Activated naive CD4-positive, alpha-beta T cell treated with anti-CD3 and anti-CD28 coated beads for 36 hours (primary cell): ENCODE measurements around the gene CGB8. TPM values are rescaled to one million over a fixed set of nuclear protein-coding genes. Genes with fewer than 3 reads are reported as not detected.
A peak's percentile ranks its signal among the peaks of the same experiment; 100 is the strongest.
"Not testable (repeated sequence)": the region's sequence is repeated elsewhere in the genome, so short reads cannot be mapped to it uniquely, and the experiment has no call there.

Source experiments
- CTCF ChIA-PET: fragments of 350-600 bp; sonication (Branson Sonifier 250); formaldehyde crosslinking; loops from one replicate; lab custom pipeline; 2021; ENCODE audit warnings: antibody characterized with exemption; lab: Charles Lee
- DNase-seq: peaks from one replicate; pipeline ENCODE4 v3.0.0-alpha.2; 2020
- H3K27ac Mint-ChIP-seq: one replicate; pipeline ENCODE4 v1.8.0; 2021; ENCODE audit warnings: mild to moderate bottlenecking, mixed read lengths
- H3K27me3 Mint-ChIP-seq: one replicate; pipeline ENCODE4 v1.8.0; 2021; ENCODE audit warnings: low read depth, mixed read lengths
- H3K36me3 Mint-ChIP-seq: one replicate; pipeline ENCODE4 v1.8.0; 2021; ENCODE audit warnings: low read depth, mixed read lengths
- H3K4me1 Mint-ChIP-seq: one replicate; pipeline ENCODE4 v1.8.0; 2021; ENCODE audit warnings: low read depth, mixed read lengths
- H3K4me3 Mint-ChIP-seq: one replicate; pipeline ENCODE4 v1.8.0; 2021; ENCODE audit warnings: mild to moderate bottlenecking, moderate library complexity, mixed read lengths
- H3K9me3 Mint-ChIP-seq: one replicate; pipeline ENCODE4 v1.8.0; 2021; ENCODE audit warnings: mixed read lengths
- intact Hi-C: fragments of 100-400 bp; cut with micrococcal nuclease; formaldehyde crosslinking; loops from one replicate; pipeline ENCODE4 v1.15.1; 2023
- total RNA-seq, 2 experiments: library from RNA; stranded (reverse); gene quantifications; one replicate each; pipeline ENCODE4 v1.2.3, GENCODE V29; 2021

CGB8 gene
- total RNA-seq, 2 experiments from 2014 or later: not detected

DNA sequence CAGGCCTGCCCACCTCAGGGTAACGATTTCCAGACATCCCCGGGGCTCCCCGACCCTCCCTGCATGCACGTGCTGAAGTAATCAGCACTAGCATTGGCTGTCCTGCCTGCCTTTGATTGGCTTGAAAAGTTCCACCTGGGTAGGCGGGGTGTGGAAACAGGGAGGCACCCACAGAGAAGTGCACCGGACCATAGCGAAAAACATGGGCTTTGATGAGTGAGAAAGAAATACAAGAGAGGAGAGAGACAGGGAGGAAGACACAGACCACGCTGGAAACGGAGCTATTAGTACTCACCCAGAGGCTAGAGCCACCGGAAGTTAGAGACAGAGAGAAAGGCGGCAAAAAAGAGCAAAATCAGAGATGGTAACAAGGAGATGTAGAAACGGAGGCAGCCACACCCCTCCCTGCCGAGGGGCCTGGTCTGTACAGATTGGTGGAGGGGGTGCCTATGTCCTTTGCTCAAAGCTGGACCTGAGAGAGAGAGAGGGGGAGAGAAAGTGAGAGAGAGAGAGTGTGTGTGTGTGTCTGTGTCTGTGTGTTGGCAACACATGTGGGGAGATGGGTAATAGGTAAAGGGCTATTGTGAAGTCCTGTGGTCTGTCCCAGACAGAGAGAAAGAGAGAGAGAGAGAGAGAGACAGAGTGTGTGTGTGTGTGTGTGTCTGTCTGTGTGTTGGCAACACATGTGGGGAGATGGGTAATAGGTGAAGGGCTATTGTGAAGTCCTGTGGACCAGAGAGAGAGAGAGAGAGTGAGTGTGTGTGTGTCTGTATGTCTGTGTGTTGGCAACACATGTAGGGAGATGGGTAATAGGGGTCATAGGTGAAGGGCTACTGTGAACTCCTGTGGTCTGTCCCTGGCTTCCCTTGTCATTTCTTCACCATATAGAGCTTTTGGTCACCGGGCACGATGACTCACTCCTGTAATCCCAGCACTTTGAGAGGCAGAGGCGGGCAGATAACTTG is 27.7 kb downstream of the CGB8 start:
- intact Hi-C loops: no loop called here
- no peaks in the 10 kb centered on the region for H3K9me3 Mint-ChIP-seq
- no peak for DNase-seq
- H3K27ac Mint-ChIP-seq: no peak overlapping the region
- CTCF ChIA-PET: interaction anchor here (0.6 to 4.8 kb wide), 2 partner anchors 28 to 92 kb away, joined by 4 to 22 read pairs; partner anchors contain the start of genes GYS1 and RUVBL2
- peaks cover 27% of the 10 kb centered on the region for H3K4me1 Mint-ChIP-seq
- peaks cover 8% of the 10 kb centered on the region for H3K27me3 Mint-ChIP-seq
- H3K36me3 Mint-ChIP-seq: no peaks in the 10 kb centered on the region
- H3K4me3 Mint-ChIP-seq: no peak overlapping the region

DNA sequence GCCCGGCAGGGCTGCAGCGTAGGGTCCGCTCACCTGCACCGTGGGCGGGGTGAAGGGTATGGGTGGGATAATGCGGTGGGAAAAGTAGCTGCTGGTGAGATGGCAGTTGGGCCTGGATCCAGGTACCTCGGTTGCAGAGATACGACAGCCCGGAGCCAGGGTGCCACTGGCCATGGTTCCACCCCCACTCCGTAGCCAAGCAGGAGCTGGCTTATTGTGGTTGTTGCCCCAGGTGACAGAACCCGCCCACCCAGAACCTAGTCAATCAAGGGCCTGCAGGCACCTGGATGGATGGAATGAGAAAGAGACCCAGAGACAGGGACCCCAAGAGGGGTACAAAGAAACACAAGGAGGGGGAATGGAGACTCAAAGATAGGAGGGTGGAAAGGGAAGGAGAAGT is 28.6 kb downstream of the CGB8 start:
- DNase-seq: no peak
- Mint-ChIP-seq H3K27me3 (peaks cover 8% of the 10 kb centered on the region), H3K27ac (no peak overlapping the region), H3K4me3 (no peak overlapping the region), H3K4me1 (peaks cover 27% of the 10 kb centered on the region), H3K9me3 (no peaks in the 10 kb centered on the region), H3K36me3 (peaks cover 3% of the 10 kb centered on the region)
- intact Hi-C loops: no loop called here
- CTCF ChIA-PET: interaction anchor here (1.4 to 4.8 kb wide), 2 partner anchors 14 to 27 kb away, joined by 4 to 22 read pairs; partner anchors contain the start of genes GYS1 and RUVBL2

- Mint-ChIP-seq H3K27me3 (peaks cover 8% of the 10 kb centered on the region), H3K27ac (no peak overlapping the region), H3K9me3 (no peaks in the 10 kb centered on the region), H3K4me3 (peak overlapping the region; percentile 74), H3K36me3 (peaks cover 3% of the 10 kb centered on the region), H3K4me1 (peaks cover 27% of the 10 kb centered on the region)
- intact Hi-C loops: loop anchor here (2.0 kb wide), 1 partner anchor 27 kb away; the partner anchor contains the start of genes GYS1 and RUVBL2
- CTCF ChIA-PET: interaction anchor here (0.8 to 4.8 kb wide), 4 partner anchors 15 to 26 kb away, joined by 3 to 22 read pairs (median 6); partner anchors contain the start of genes GYS1 and RUVBL2
- peak; percentile 68 for DNase-seq
Observed at GRCh38 chr19:49019242-49019932, 29.5 kb downstream of the CGB8 start.

DNA sequence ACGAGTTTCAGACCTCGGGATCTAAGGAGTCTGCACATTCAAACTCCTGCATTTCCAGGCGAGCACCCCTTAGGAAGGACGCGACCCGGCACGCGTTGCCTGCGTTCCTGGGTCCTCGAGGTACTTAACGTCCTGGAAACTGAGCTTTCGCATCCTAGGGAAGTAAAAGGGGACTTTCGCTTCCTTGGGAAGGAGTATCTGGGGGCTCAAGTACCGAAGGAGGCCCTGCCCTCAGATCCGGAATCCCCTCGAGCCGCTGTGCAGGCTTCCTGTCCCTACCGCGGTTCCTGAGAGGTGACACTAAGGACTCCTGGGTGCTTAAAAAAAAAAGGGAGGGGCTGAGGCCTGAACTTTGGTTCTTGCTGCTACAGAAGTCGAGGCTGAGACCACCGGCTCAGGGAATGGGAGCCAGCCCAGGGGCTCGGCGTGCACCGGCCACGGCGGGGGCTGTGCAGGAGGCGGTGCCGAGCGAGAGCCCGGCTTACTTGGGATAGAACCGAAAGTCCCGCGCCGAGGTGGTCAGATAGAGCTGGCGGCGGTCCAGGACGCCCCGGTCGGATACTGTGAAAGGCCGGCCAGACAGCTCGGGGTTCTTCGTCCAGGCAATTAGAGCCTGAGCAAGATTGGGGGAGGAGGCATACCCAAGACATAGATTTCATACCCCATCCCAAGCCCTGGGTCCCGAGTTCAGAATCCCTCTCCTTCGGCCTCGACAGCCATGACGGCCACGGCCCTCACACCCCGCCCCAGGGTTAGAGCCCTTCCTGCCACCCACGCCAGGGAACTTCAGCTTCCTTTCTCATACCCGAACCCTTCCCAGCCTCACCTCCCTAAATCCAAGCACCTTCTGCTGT is 30.3 kb downstream of the CGB8 start:
- H3K4me3 Mint-ChIP-seq: peak overlapping the region; percentile 74
- intact Hi-C loops: loop anchor here (2.0 kb wide), 1 partner anchor 26 kb away; the partner anchor contains the start of genes GYS1 and RUVBL2
- H3K27me3 Mint-ChIP-seq: not testable (repeated sequence)

GRCh38 chr19:49017666-49018351 is 31.1 kb downstream of the CGB8 start:
- intact Hi-C loops: loop anchor here (2.0 kb wide), 1 partner anchor 25 kb away; the partner anchor contains the start of genes GYS1 and RUVBL2
- H3K27me3 Mint-ChIP-seq: peaks cover 8% of the 10 kb centered on the region
- peak overlapping the region; percentile 74 for H3K4me3 Mint-ChIP-seq
- peaks cover 3% of the 10 kb centered on the region for H3K36me3 Mint-ChIP-seq
- no peaks in the 10 kb centered on the region for H3K9me3 Mint-ChIP-seq
- no peak overlapping the region for H3K27ac Mint-ChIP-seq
- H3K4me1 Mint-ChIP-seq: peaks cover 27% of the 10 kb centered on the region
- DNase-seq: peak; percentile 64
- CTCF ChIA-PET: interaction anchor here (0.9 to 4.8 kb wide), 5 partner anchors 12 to 24 kb away, joined by 3 to 22 read pairs (median 4); partner anchors contain the start of genes CGB2, GYS1 and RUVBL2

More for the DNA sequence above, 30.3 kb downstream of the CGB8 start:
- H3K36me3 Mint-ChIP-seq, H3K9me3 Mint-ChIP-seq, H3K27ac Mint-ChIP-seq: not testable (repeated sequence)
- H3K4me1 Mint-ChIP-seq: peaks cover 27% of the 10 kb centered on the region
- CTCF ChIA-PET: interaction anchor here (0.6 to 4.8 kb wide), 6 partner anchors 13 to 204 kb away, joined by 3 to 22 read pairs (median 3); partner anchors contain the start of genes CGB2, GYS1 and RUVBL2
- peak; percentile 29 for DNase-seq

GRCh38 chr19:49017041-49017665 is 31.8 kb downstream of the CGB8 start, which contains the start of gene LHB:
TSS of gene LHB (minus strand) at chr19:49017091. CDS start at chr19:49017081, 10 bp downstream.
- peaks cover 6% of the 10 kb centered on the region for H3K36me3 Mint-ChIP-seq
- DNase-seq: no peak
- H3K27me3 Mint-ChIP-seq: peaks cover 8% of the 10 kb centered on the region
- CTCF ChIA-PET: interaction anchor here (0.7 to 4.8 kb wide), 3 partner anchors 17 to 234 kb away, joined by 3 to 22 read pairs (median 4); partner anchors contain the start of genes GYS1 and RUVBL2
- intact Hi-C loops: no loop called here
- H3K4me1 Mint-ChIP-seq: peaks cover 27% of the 10 kb centered on the region
- H3K9me3 Mint-ChIP-seq: no peaks in the 10 kb centered on the region
- H3K27ac Mint-ChIP-seq: no peak within 1 kb of the TSS
- H3K4me3 Mint-ChIP-seq: peak within 1 kb of the TSS; percentile 74

- H3K27ac Mint-ChIP-seq: no peak overlapping the region
- H3K36me3 Mint-ChIP-seq: peaks cover 8% of the 10 kb centered on the region
- CTCF ChIA-PET: interaction anchor here (0.6 to 0.7 kb wide), 2 partner anchors 209 to 233 kb away, joined by 3 read pairs; no protein-coding TSS in a partner anchor
- no peak for DNase-seq
- intact Hi-C loops: no loop called here
- H3K4me3 Mint-ChIP-seq: no peak overlapping the region
- H3K9me3 Mint-ChIP-seq: no peaks in the 10 kb centered on the region
- H3K4me1 Mint-ChIP-seq: peaks cover 27% of the 10 kb centered on the region
- H3K27me3 Mint-ChIP-seq: peaks cover 8% of the 10 kb centered on the region
Observed at GRCh38 chr19:49016067-49016839, 32.7 kb downstream of the CGB8 start.

DNA sequence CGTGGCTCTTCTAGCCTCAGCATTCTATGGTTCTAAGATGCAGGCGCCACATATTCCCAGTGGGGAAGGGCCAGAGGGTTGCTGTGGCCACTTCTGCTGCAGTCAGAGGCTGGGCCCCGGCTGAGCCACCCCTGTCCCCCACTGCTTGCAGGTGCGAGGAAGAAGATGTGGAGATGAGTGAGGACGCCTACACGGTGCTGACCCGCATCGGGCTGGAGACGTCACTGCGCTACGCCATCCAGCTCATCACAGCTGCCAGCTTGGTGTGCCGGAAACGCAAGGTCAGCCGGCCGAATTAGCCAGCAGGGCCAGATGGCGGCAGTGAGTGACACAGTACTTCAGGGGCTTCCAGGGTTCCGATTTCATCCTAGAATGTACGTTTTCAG is 34.0 kb downstream of the CGB8 start:
- H3K36me3 Mint-ChIP-seq: peaks cover 13% of the 10 kb centered on the region
- intact Hi-C loops: no loop called here
- no peak for DNase-seq
- H3K27ac Mint-ChIP-seq: no peak overlapping the region
- peaks cover 19% of the 10 kb centered on the region for H3K4me1 Mint-ChIP-seq
- CTCF ChIA-PET: no interaction called here
- H3K9me3 Mint-ChIP-seq: no peaks in the 10 kb centered on the region
- H3K4me3 Mint-ChIP-seq: no peak overlapping the region
- peaks cover 8% of the 10 kb centered on the region for H3K27me3 Mint-ChIP-seq

- CTCF ChIA-PET: interaction anchor here (0.7 to 2.2 kb wide), 3 partner anchors 11 to 16 kb away, joined by 3 to 12 read pairs (median 6); no protein-coding TSS in a partner anchor
- no peak overlapping the region for H3K27ac Mint-ChIP-seq
- no peak overlapping the region for H3K4me3 Mint-ChIP-seq
- H3K36me3 Mint-ChIP-seq: peaks cover 17% of the 10 kb centered on the region
- intact Hi-C loops: no loop called here
- H3K27me3 Mint-ChIP-seq: peaks cover 7% of the 10 kb centered on the region
- DNase-seq: no peak
- H3K9me3 Mint-ChIP-seq: no peaks in the 10 kb centered on the region
- H3K4me1 Mint-ChIP-seq: peaks cover 17% of the 10 kb centered on the region
Observed at GRCh38 chr19:49014123-49014869, 34.6 kb downstream of the CGB8 start.
